SJSA1 (cell line): ENCODE results near the gene FABP6. TPM values are rescaled to one million over a fixed set of nuclear protein-coding genes. Genes with fewer than 3 reads are reported as not detected.
A peak's percentile ranks its signal among the peaks of the same experiment; 100 is the strongest.
"Not testable (repeated sequence)": the region's sequence is repeated elsewhere in the genome, so short reads cannot be mapped to it uniquely, and the experiment has no call there.

ENCODE experiments used
- DNase-seq, 2 experiments: peaks; one replicate each; pipeline ENCODE4 v3.0.0-alpha.2; 2015 to 2020; ENCODE audit warnings: low spot score in 2 of 2, low read depth in 1 of 2
- H3K27ac ChIP-seq: fragments of 250-450 bp; sonication (Bioruptor Pico); 2 replicates; pipeline ENCODE4 v1.5.1; 2020; ENCODE audit warnings: mild to moderate bottlenecking, moderate library complexity
- H3K27me3 ChIP-seq: fragments of 250-450 bp; sonication (Bioruptor Pico); replicated peaks from 2 replicates; pipeline ENCODE4 v1.5.1; 2020; ENCODE audit warnings: mild to moderate bottlenecking, moderate library complexity
- H3K36me3 ChIP-seq: fragments of 250-450 bp; sonication (Bioruptor Pico); 2 replicates; pipeline ENCODE4 v1.5.1; 2020; ENCODE audit warnings: mild to moderate bottlenecking
- H3K4me1 ChIP-seq: fragments of 250-450 bp; sonication (Bioruptor Pico); replicated peaks from 2 replicates; pipeline ENCODE4 v1.6.1; 2021; ENCODE audit warnings: mild to moderate bottlenecking
- H3K4me3 ChIP-seq: fragments of 250-450 bp; sonication (Bioruptor Pico); 2 replicates; pipeline ENCODE4 v1.5.1; 2020; ENCODE audit warnings: mild to moderate bottlenecking
- H3K9me3 ChIP-seq: fragments of 250-450 bp; sonication (Bioruptor Pico); replicated peaks from 2 replicates; pipeline ENCODE4 v1.5.1; 2020; ENCODE audit warnings: mild to moderate bottlenecking
- total RNA-seq: library from RNA; depleted of rRNA; stranded (reverse); fragments of >200 nt; shearing (Covaris generic); gene quantifications from 2 replicates; pipeline ENCODE4 v1.2.3, GENCODE V29; 2014; rRNA removed

Gene FABP6
- total RNA-seq, result not detected in 2 replicates

DNA sequence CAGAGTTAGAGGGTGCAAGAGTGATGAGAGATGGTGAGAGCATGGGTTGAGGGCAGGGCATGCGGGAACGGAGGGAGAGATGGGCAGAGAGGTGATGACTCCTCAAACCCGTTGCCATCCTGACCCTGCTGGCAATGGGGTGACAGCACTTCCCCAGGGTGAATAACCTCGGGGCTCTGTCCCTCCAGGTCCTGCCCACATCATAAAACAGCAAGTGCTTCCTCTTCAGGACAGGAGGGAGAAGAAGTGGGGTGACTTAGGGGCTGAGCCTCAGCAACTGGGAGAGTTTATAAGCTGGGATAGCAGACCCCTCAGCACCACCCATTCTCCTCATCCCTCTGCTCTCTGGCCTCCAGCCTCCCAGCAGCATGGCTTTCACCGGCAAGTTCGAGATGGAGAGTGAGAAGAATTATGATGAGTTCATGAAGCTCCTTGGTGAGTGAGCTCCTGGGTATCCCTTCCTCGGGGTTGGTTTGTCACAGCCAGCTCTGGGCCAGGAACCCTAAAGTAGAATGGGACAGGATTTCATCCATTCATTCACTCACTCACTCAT, at the start of gene FABP6:
Gene FABP6 (plus strand): TSS at position 317 of the 553 bp plus-strand sequence. CDS start 52 bp downstream, at position 369.
- Histone ChIP-seq H3K27ac (no peak within 1 kb of the TSS), H3K27me3 (no peaks in the 10 kb centered on the region), H3K36me3 (no peaks in the 10 kb centered on the region), H3K4me1 (no peaks in the 10 kb centered on the region), H3K9me3 (no peaks in the 10 kb centered on the region), H3K4me3 (no peak within 1 kb of the TSS)
- no peak for DNase-seq

DNA sequence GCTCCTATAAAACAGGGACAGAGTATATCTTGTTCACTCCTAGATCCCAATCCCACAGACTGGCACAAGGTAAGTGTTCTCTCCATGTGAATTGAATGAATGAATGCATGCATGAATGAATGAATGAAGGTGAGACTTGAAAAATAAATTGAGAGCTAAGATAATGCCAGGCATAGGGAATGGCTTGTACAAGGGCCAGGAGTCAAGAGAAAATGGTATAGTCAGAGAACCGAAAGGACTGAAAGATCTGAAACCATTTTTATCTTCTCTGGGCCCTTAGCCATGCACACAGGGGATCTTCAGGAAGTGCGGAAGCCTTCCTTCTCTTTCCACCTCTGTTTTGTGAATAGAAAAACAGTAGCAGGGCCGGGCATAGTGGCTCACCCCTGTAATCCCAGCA, 48.4 kb upstream of the FABP6 start:
- no peak overlapping the region for H3K27ac ChIP-seq
- DNase-seq, result no peak

DNA sequence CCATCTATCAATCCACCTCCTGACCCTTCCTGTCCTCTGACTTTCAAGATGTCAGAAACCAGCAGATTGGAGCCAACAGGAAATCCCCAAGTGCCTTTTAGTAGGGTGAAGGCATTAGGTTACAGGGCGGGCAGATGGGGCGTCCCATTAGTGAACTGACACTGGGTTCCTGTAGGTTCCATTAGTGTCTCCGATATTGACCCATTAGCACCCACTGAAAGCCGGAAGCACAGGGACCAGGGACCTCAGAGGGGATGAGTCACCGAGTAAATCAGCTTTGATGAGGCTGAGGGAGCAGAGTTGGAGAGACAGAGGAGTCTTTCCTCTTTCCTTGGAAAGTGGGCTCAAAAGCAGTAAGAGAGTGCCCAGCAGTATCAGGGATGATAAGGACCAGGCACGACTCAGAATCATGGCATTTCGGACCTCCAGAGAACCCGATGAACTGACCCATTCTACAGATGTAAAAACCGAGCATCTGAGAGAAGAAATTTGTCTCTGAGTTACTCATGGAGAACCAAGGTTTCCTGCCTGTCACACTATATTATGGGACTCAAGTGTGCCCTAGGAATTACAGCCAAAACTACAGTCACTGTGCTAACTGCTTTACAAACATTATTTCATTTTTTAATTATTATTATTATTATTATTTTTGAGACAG, 47.2 kb upstream of the FABP6 start:
- no peak for DNase-seq
- no peaks in the 10 kb centered on the region for H3K36me3 ChIP-seq

More for the DNA sequence above, 48.4 kb upstream of the FABP6 start:
- Histone ChIP-seq H3K4me1 (no peaks in the 10 kb centered on the region), H3K27me3 (no peaks in the 10 kb centered on the region), H3K36me3 (no peaks in the 10 kb centered on the region), H3K9me3 (no peaks in the 10 kb centered on the region), H3K4me3 (no peak overlapping the region)

DNA sequence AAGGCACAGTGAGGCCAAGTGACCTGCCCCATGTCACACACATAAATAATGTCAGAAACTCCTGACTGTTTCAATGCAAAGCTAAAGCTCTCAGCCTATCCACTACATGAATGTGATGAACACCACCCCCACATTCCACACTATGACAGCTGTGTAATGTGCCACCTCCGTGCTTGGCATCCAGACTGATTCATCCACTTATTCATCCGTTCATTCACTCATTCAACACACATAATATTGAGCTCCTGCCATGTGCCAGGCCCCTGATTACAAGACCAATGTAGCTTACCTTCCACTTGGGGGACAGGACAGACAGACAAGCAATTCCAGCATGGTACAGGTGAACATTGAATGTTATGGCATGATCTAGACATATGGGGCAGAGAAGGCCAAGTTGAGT, 46.2 kb upstream of the FABP6 start:
- H3K4me1 ChIP-seq, result peaks cover 4% of the 10 kb centered on the region
- H3K27ac ChIP-seq, result no peak overlapping the region
- no peak for DNase-seq
- H3K4me3 ChIP-seq, result no peak overlapping the region
- H3K27me3 ChIP-seq, result no peaks in the 10 kb centered on the region
- H3K9me3 ChIP-seq, result 0 out of 2 replicates have a peak, but pooled peaks cover 2% of the 10 kb centered on the region
- no peaks in the 10 kb centered on the region for H3K36me3 ChIP-seq

More for the DNA sequence above, 47.2 kb upstream of the FABP6 start:
- no peaks in the 10 kb centered on the region for H3K4me1 ChIP-seq
- H3K27ac ChIP-seq, result no peak overlapping the region
- H3K9me3 ChIP-seq, result 0 out of 2 replicates have a peak, but pooled peaks cover 2% of the 10 kb centered on the region
- H3K4me3 ChIP-seq, result no peak overlapping the region
- no peaks in the 10 kb centered on the region for H3K27me3 ChIP-seq

DNA sequence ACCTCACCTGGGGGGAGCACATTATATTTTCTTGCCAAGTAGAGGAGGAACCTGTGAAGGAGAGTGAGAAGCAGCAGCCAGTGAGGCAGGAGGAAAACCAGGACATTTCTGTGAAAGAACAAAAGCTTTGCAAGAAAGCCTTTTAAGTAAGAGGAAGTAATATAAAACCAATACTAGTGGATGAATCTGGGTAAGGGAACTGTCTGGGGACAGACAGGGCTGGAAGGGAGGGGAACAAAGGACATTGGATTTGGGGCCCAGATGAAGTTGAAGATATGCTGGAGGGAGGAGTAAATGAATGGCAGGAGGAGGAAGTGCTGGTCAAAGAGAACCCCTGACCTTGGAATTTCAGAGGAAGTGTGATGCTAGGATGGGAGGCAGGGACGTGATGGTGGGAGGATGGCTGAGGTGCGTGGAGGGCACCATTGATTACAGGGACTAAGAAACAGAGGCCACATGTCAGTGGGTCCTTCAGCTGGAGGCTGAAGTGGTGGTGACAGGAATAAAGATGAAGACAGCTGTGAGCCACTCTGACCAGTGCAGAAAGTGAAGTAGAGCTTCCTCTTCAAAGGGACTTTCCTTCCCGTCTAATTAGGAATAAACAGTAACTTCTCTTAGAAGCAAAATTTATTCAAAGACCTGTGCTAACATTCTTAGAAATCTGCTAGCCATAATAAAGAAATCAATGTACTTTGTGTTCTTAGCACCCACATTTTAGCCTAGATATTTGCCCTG, 43.5 kb upstream of the FABP6 start:
- Histone ChIP-seq H3K9me3 (0 out of 2 replicates have a peak, but pooled peaks cover 2% of the 10 kb centered on the region), H3K27ac (no peak overlapping the region), H3K4me3 (no peak overlapping the region), H3K4me1 (peaks cover 12% of the 10 kb centered on the region), H3K36me3 (no peaks in the 10 kb centered on the region), H3K27me3 (no peaks in the 10 kb centered on the region)
- DNase-seq, result no peak

DNA sequence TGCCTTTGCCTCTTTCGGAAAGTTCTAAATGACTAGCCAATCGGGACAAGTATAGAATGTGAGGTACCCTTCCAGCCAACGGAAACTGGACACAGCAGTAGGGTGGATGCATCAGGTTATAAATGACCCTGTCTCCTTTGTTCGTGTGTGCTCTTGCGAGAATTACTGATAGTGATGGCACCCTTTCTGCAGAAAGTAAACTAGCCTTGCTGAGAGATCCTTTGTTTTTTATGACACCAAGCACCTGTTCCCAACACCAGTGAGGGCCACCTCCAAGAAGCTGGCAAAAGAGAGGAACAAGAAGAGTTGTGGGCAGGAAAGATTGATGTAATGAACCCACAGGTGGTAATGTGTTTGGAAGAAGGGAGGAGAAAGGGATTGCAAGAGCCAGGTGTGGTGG, 42.8 kb upstream of the FABP6 start:
- no peaks in the 10 kb centered on the region for H3K27me3 ChIP-seq

DNA sequence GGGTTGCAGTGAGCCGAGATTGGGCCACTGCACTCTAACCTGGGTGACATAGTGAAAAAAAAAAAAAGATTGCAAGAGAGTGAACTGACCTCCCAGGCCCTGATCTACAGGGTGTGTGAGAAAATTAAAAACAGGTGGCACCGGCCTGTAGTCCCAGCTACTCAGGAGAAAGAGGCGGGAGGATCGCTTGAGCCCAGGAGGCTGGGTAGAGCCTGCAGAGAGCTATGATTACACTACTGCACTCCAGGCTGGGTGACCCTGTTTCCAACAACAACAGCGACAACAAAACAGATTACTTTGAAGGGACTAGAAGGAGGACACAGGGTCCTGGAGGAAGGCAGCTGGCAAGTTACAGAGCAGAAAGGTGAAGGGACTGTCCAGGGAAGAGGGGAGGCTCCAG, 42.2 kb upstream of the FABP6 start:
- H3K36me3 ChIP-seq, result no peaks in the 10 kb centered on the region
- H3K9me3 ChIP-seq, result 0 out of 2 replicates have a peak, but pooled peaks cover 2% of the 10 kb centered on the region
- no peak overlapping the region for H3K4me3 ChIP-seq
- peaks cover 12% of the 10 kb centered on the region for H3K4me1 ChIP-seq
- no peak overlapping the region for H3K27ac ChIP-seq
- DNase-seq, result no peak
- no peaks in the 10 kb centered on the region for H3K27me3 ChIP-seq

More for the DNA sequence above, 42.8 kb upstream of the FABP6 start:
- DNase-seq, result no peak
- Histone ChIP-seq H3K36me3 (no peaks in the 10 kb centered on the region), H3K9me3 (0 out of 2 replicates have a peak, but pooled peaks cover 2% of the 10 kb centered on the region), H3K4me1 (peaks cover 12% of the 10 kb centered on the region), H3K27ac (no peak overlapping the region), H3K4me3 (no peak overlapping the region)

GRCh38 chr5:160188141-160189015, 40.9 kb upstream of the FABP6 start:
- H3K4me1 ChIP-seq, result peaks cover 12% of the 10 kb centered on the region
- H3K36me3 ChIP-seq, result no peaks in the 10 kb centered on the region
- peak overlapping the region; percentile 29 for H3K4me3 ChIP-seq
- DNase-seq, result peak; percentile 62 to 63
- peak overlapping the region; percentile 62 for H3K27ac ChIP-seq
- 0 out of 2 replicates have a peak, but pooled peaks cover 2% of the 10 kb centered on the region for H3K9me3 ChIP-seq
- H3K27me3 ChIP-seq, result no peaks in the 10 kb centered on the region

GRCh38 chr5:160192424-160192823, 36.9 kb upstream of the FABP6 start:
- Histone ChIP-seq H3K27ac (no peak overlapping the region), H3K4me3 (no peak overlapping the region), H3K4me1 (peaks cover 12% of the 10 kb centered on the region), H3K9me3 (no peaks in the 10 kb centered on the region), H3K27me3 (no peaks in the 10 kb centered on the region), H3K36me3 (no peaks in the 10 kb centered on the region)
- DNase-seq, result no peak

DNA sequence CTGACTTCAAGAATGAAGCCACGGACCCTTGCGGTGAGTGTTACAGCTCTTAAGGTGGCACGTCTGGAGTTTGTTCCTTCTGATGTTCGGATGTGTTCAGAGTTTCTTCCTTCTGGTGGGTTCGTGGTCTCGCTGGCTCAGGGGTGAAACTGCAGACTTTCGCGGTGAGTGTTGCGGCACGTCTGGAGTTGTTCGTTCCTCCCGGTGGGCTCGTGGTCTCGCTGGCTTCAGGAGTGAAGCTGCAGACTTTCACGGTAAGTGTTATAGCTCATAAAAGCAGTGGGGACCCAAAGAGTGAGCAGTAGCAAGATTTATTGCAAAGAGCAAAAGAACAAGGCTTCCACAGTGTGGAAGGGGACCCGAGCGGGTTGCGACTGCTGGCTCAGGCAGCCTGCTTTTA, 36.2 kb upstream of the FABP6 start:
- DNase-seq, H3K27ac ChIP-seq, H3K9me3 ChIP-seq, H3K4me3 ChIP-seq, H3K4me1 ChIP-seq, H3K36me3 ChIP-seq, H3K27me3 ChIP-seq: not testable (repeated sequence)

DNA sequence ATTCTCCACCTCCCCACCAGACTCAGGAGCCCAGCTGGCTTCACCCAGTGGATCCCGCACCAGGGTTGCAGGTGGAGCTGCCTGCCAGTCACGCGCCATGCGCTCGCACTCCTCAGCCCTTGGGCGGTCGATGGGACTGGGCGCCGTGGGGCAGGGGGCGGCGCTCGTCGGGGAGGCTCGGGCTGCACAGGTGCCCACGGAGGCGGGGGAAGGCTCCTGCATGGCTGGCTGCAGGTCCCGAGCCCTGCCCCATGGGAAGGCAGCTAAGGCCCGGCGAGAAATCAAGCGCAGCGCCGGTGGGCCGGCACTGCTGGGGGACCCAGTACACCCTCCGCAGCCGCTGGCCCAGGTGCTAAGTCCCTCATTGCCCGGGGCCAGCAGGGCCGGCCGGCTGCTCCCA, 35.5 kb upstream of the FABP6 start:
- H3K36me3 ChIP-seq, H3K4me1 ChIP-seq, H3K4me3 ChIP-seq, H3K9me3 ChIP-seq, H3K27me3 ChIP-seq, H3K27ac ChIP-seq, DNase-seq: not testable (repeated sequence)

DNA sequence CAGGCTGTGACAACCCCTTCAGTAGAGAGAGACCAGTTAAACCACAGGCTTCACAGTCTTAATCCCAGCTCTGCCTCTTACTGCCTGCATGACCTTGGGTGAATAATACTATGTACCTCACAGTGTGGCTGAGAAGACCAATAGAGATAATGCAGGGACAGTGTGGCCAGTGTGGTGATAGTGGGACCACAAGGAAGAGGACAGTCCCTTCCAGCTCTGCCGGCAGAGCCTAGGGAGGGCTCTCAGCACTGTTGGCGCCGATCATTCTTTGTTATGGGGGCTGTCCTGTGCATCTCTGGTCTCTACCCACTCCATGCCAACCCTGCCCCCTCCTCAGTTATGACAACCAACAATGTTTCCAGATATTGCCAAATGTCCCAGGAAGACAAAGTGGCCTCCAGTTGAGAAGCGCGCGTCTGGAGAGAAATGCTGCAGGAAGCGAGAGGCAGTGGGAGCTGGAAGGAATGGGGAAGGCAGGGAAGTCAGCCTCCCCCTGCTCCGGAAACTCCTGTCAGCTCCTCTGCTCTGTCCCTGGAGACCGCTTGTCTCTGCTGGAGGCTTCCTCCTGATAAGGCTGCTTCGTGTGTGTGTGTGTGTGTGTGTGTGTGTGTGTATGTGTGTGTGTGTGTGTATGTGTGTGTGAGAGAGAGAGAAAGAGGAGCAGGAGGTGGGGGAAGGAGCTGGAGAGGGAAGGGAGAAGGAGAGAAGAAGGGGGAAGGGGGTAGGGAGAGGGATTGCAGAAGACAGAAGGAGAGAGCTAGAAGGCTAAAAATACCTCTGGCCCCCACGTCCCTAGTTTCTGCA, 31.8 kb upstream of the FABP6 start:
- Histone ChIP-seq H3K27ac (no peak overlapping the region), H3K36me3 (no peaks in the 10 kb centered on the region), H3K27me3 (no peaks in the 10 kb centered on the region), H3K4me3 (no peak overlapping the region), H3K9me3 (no peaks in the 10 kb centered on the region), H3K4me1 (peaks cover 11% of the 10 kb centered on the region)
- DNase-seq, result no peak

- no peak overlapping the region for H3K4me3 ChIP-seq
- peaks cover 11% of the 10 kb centered on the region for H3K4me1 ChIP-seq
- no peaks in the 10 kb centered on the region for H3K36me3 ChIP-seq
- no peaks in the 10 kb centered on the region for H3K9me3 ChIP-seq
- no peak overlapping the region for H3K27ac ChIP-seq
- DNase-seq, result no peak
- H3K27me3 ChIP-seq, result no peaks in the 10 kb centered on the region
Measured at GRCh38 chr5:160198146-160198545, 31.2 kb upstream of the FABP6 start.
